Astrocyte (in vitro differentiated cells and primary cell): ENCODE data around the gene CHD6.

Experiments
- EZH2 ChIP-seq: IDR thresholded peaks from 2 replicates; pipeline ENCODE4 v1.6.1; 2012; ENCODE audit warnings: mild to moderate bottlenecking, low read length, inconsistent platforms; ENCODE audit not compliant: insufficient read depth
- TF ChIP-seq, protein P1 (sequence below): IDR thresholded peaks from 2 replicates; pipeline ENCODE4 v1.5.1; 2011; ENCODE audit warnings: low read depth, mild to moderate bottlenecking, inconsistent platforms, low read length, moderate library complexity; ENCODE audit not compliant: insufficient read depth

DNA sequence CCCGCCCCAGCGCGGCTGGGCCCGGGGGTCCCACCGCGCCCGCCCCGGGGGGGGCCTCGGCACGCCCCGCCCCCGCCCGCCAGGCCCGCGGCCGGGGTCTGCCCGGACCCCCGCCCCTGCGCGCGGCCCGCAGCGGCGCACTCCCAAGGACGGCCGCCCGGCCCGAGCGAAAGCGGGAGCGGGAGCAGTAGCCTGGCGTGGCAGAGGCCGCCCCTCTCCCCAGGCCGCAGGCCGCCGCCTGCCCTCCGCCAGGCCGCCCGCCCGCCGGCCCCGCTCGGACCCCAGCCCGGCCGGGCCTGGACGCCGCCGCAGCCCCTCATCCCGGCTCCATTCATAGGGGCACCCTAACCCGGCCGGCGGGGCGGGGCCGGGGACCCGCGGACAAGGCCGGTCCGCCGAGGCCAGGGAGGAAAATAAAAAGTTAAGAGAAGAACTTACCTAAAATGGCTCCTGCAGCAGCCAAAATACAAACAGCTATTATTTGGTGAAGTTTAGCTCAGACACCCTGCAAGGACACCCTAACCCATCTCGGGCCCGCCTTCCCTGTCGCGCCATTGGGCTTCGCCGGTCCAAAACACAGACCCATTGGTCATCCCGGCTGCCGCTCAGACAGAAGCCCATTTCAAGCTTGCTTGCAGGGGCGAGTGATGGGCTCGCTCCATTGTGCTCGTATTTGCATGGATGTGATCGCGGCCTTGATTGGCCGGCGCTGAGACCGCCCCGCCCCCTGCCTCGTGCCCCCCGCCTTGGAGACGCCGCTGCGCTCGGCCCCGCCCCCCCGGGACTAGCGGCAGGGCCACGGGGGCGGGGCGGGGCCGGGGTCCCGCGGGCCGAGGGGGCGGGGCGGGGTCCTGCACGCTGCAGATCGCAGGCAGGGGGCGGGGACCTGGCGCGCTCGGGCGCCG is at the start of gene CHD6:
- TF ChIP-seq EZH2: no peak
- TF ChIP-seq, protein P1, sequence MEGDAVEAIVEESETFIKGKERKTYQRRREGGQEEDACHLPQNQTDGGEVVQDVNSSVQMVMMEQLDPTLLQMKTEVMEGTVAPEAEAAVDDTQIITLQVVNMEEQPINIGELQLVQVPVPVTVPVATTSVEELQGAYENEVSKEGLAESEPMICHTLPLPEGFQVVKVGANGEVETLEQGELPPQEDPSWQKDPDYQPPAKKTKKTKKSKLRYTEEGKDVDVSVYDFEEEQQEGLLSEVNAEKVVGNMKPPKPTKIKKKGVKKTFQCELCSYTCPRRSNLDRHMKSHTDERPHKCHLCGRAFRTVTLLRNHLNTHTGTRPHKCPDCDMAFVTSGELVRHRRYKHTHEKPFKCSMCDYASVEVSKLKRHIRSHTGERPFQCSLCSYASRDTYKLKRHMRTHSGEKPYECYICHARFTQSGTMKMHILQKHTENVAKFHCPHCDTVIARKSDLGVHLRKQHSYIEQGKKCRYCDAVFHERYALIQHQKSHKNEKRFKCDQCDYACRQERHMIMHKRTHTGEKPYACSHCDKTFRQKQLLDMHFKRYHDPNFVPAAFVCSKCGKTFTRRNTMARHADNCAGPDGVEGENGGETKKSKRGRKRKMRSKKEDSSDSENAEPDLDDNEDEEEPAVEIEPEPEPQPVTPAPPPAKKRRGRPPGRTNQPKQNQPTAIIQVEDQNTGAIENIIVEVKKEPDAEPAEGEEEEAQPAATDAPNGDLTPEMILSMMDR: no peak
